KMS-11 (cell line): ENCODE measurements around the gene AJAP1.

Experiments used
- H2AFZ ChIP-seq: fragments of 200-600 bp; sonication (generic); 2 replicates; pipeline ENCODE4 v1.6.1; 2016; ENCODE audit warnings: antibody characterized with exemption, mixed run types, low read depth
- H3K27ac ChIP-seq: fragments of 200-600 bp; sonication (generic); 2 replicates; pipeline ENCODE4 v1.6.1; 2016; ENCODE audit warnings: mild to moderate bottlenecking, mixed run types
- H3K27me3 ChIP-seq: fragments of 200-600 bp; sonication (generic); 2 replicates; pipeline ENCODE4 v1.6.1; 2017; ENCODE audit warnings: mild to moderate bottlenecking, low read depth, mixed run types, moderate library complexity; ENCODE audit not compliant: insufficient read depth
- H3K36me3 ChIP-seq: fragments of 200-600 bp; sonication (generic); 2 replicates; pipeline ENCODE4 v1.6.1; 2017; ENCODE audit warnings: mild to moderate bottlenecking, mixed run types; ENCODE audit not compliant: insufficient read depth
- H3K4me1 ChIP-seq: fragments of 200-600 bp; sonication (generic); 2 replicates; pipeline ENCODE4 v1.6.1; 2016; ENCODE audit warnings: mild to moderate bottlenecking, low read depth, mixed run types; ENCODE audit not compliant: poor library complexity, severe bottlenecking
- H3K4me2 ChIP-seq: fragments of 200-600 bp; sonication (generic); 2 replicates; pipeline ENCODE4 v1.7.0; 2016; ENCODE audit warnings: mild to moderate bottlenecking, mixed run types
- H3K4me3 ChIP-seq: fragments of 200-600 bp; sonication (generic); IDR thresholded peaks from 2 replicates; pipeline ENCODE4 v1.6.1; 2017; ENCODE audit warnings: low read depth, low read length, mixed read lengths; ENCODE audit not compliant: insufficient read depth
- H3K79me2 ChIP-seq: fragments of 200-600 bp; sonication (generic); 2 replicates; pipeline ENCODE4 v1.6.1; 2016; ENCODE audit warnings: low read depth, mixed run types; ENCODE audit not compliant: insufficient read depth
- H3K9ac ChIP-seq: fragments of 200-600 bp; sonication (generic); 2 replicates; pipeline ENCODE4 v1.6.1; 2016; ENCODE audit warnings: mild to moderate bottlenecking, mixed run types
- H4K20me1 ChIP-seq: fragments of 200-600 bp; sonication (generic); 2 replicates; pipeline ENCODE4 v1.6.1; 2016; ENCODE audit warnings: mild to moderate bottlenecking, mixed run types; ENCODE audit not compliant: insufficient read depth
- TF ChIP-seq, protein P1 (sequence below): fragments of 200-600 bp; sonication (generic); conservative IDR thresholded peaks from 2 replicates; pipeline ENCODE4 v1.6.1; 2017; ENCODE audit warnings: low read depth, mild to moderate bottlenecking, antibody characterized with exemption, low read length, moderate library complexity, mixed read lengths

The AJAP1 gene

DNA sequence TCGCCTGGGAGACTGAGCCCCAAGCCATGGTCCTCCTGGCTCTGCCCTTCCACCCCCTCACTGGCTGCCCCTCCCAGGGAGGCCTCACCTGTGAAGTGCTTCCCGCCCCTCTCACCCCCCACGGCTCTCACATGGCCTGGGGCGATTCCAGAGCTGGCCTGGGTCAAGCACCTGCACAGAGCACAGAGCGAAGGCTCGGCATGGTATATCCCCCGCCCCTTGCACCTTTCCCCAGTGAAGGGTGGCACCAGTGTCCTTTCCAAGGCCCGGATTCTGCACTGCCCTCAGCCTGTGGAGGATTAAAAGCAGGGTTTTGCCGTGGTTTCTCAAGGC lies 1.1 kb upstream of the AJAP1 start:
- Histone ChIP-seq H2AFZ (no peak overlapping the region), H3K4me2 (no peak overlapping the region), H3K79me2 (no peaks in the 10 kb centered on the region), H3K36me3 (no peaks in the 10 kb centered on the region), H3K4me1 (no peaks in the 10 kb centered on the region), H3K27ac (no peak overlapping the region), H3K9ac (no peak overlapping the region), H3K27me3 (no peaks in the 10 kb centered on the region), H4K20me1 (no peaks in the 10 kb centered on the region), H3K4me3 (no peak overlapping the region)
- TF ChIP-seq, protein P1, sequence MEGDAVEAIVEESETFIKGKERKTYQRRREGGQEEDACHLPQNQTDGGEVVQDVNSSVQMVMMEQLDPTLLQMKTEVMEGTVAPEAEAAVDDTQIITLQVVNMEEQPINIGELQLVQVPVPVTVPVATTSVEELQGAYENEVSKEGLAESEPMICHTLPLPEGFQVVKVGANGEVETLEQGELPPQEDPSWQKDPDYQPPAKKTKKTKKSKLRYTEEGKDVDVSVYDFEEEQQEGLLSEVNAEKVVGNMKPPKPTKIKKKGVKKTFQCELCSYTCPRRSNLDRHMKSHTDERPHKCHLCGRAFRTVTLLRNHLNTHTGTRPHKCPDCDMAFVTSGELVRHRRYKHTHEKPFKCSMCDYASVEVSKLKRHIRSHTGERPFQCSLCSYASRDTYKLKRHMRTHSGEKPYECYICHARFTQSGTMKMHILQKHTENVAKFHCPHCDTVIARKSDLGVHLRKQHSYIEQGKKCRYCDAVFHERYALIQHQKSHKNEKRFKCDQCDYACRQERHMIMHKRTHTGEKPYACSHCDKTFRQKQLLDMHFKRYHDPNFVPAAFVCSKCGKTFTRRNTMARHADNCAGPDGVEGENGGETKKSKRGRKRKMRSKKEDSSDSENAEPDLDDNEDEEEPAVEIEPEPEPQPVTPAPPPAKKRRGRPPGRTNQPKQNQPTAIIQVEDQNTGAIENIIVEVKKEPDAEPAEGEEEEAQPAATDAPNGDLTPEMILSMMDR, result no peak

DNA sequence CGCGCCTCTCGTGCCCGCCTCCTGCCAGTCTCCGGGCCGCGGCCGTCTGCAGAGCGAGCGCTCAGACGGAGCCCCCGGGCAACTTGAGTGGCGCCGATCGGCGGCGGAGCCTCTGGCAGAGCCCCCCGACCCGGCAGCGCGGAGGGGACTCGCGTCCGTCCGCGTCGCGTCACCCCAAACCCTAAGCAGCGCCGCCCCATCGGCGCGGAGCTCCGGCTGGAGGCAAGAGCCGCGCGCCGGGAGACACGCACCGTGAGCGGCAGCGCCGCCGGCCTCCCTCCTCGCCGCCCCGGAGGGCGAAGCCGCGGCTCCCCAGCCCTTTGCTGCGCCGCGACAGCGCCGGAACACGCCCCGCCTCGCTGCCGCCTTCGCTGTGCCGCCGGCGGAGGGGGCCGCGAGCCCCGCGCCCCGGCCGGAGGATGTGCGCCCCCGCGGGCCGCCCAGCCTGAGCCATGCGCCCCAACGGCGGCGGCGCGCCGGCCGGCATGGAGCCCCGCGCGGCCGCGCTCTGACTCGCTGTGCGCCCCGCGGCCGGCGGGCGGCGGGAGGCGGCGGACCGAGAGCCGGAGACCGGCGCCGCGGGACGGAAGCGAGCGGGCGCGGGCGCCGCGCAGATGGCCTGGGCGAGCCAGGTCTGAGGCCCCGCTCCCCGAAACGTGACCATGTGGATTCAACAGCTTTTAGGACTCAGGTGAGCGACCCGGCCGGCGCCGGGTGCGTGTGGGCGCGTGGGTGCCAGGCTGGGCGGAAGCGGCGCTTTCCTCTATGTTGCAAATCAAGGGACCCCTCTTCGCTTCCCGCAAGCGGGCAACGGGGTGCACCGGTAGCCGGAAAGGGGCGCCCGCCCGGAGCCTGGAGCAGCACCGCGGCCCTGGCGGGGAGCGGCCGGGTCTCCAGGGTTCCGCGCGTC lies 610 bp downstream of the AJAP1 start:
- H3K27ac ChIP-seq, result no peak overlapping the region
- H3K4me2 ChIP-seq, result no peak overlapping the region
- no peak overlapping the region for H2AFZ ChIP-seq
- H3K4me1 ChIP-seq, result no peaks in the 10 kb centered on the region
- TF ChIP-seq, protein P1, result no peak
- no peak overlapping the region for H3K9ac ChIP-seq
- no peaks in the 10 kb centered on the region for H3K27me3 ChIP-seq
- no peaks in the 10 kb centered on the region for H3K79me2 ChIP-seq
- H3K36me3 ChIP-seq, result no peaks in the 10 kb centered on the region
- no peak overlapping the region for H3K4me3 ChIP-seq
- no peaks in the 10 kb centered on the region for H4K20me1 ChIP-seq

DNA sequence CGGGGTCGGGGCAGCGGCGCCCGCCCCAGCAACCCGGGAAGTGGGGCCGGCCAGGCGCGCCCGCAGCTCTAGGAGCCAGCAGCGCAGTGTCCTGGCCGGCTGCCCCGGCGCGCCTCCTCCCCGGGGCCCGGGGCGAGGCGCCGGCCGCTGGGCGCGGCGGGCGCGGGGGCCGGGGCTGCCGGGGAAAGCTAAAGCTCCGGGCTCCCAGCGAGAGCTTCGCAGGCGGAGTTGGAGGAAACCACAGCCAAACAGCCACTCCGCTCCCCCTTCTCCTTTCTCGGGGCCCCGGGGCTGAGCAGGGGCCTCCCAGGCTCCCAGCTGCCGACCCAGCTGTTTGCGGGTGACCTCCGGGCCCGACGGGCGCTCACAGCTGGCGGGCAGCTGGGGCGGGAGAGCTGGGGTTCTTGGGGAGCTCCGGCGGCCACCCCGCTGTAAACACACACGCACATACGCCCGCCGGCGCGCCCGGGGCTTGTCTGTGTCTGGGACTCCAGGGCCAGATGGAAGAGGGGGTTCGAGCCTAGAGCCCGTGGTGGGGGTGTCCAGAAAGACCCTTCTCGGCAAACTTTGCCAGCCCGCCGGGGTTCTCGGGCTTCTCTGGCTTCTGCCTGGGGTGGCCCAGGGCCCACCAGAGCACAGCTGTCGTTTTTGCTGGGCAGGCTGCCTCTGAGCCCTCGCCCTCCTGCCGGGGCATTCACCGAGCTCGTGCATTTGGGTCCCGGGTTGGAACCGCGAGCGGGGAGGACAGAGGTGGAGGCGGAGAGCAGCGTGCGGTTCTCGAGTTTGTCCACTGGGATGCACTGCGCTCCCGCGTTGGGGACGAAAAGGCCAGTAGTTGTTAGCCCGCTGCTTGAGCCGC lies 1.5 kb downstream of the AJAP1 start:
- Histone ChIP-seq H3K4me1 (no peaks in the 10 kb centered on the region), H4K20me1 (no peaks in the 10 kb centered on the region), H3K79me2 (no peaks in the 10 kb centered on the region), H3K27me3 (peaks cover 5% of the 10 kb centered on the region), H3K9ac (no peak overlapping the region), H3K4me3 (no peak overlapping the region), H3K27ac (no peak overlapping the region), H2AFZ (no peak overlapping the region), H3K36me3 (no peaks in the 10 kb centered on the region), H3K4me2 (no peak overlapping the region)
- TF ChIP-seq, protein P1, result no peak

DNA sequence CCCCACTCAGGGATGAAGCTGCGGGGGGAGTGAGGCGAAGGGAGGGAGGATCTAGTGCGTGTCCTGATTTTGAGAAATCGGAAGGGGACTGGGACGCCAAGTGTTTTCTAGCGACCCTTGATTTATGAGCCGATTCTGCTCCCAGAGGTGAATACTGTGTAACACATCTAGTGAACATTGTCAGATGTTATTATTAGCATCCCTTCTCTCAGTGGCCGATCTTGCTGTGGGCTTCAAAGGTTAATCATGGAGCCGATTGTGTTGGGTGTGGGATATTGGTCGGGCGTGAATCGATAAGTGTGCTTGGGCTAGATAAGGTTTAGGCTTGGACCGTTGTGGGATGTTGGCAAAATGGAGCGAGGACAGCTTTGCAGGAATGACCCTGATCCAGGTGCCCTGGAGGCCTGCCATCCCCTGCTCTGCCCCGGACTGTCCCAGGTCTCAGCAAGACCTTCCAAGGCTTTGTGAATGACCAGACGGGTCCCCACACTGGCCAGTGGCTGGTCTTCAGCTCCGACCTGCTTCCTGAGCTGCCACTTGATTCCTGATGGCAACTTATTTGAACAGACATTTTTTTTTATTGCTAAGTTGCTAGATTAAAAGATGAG lies 2.2 kb downstream of the AJAP1 start:
- H3K36me3 ChIP-seq, result no peaks in the 10 kb centered on the region
- H3K4me2 ChIP-seq, result no peak overlapping the region
- peaks cover 5% of the 10 kb centered on the region for H3K27me3 ChIP-seq
- no peak overlapping the region for H3K9ac ChIP-seq
- no peaks in the 10 kb centered on the region for H4K20me1 ChIP-seq
- no peak overlapping the region for H3K4me3 ChIP-seq
- no peak overlapping the region for H3K27ac ChIP-seq
- no peaks in the 10 kb centered on the region for H3K79me2 ChIP-seq
- H3K4me1 ChIP-seq, result no peaks in the 10 kb centered on the region
- H2AFZ ChIP-seq, result no peak overlapping the region
- TF ChIP-seq, protein P1, result no peak
